Motor neuron (in vitro differentiated cells): Measurements from ENCODE around the gene FSD1L. TPM values are rescaled to one million over a fixed set of nuclear protein-coding genes. Genes with fewer than 3 reads are reported as not detected.
"Not testable (repeated sequence)": the region's sequence is repeated elsewhere in the genome, so short reads cannot be mapped to it uniquely, and the experiment has no call there.

Experiments
- ATAC-seq, 8 experiments: fragments of 200-7000 bp; cut with Tn5 transposase; replicated peaks in 6 of 8; 2 replicates each; pipeline ENCODE4 v1.8.0; 2021; ENCODE audit warnings: mild to moderate bottlenecking in 8 of 8, moderate library complexity in 8 of 8
- H3K27ac ChIP-seq, 2 donors: fragments of 250-450 bp; sonication (Bioruptor Pico); 2 replicates each; pipeline ENCODE4 v1.9.0; 2021; ENCODE audit warnings: antibody characterized with exemption in 2 of 2, mild to moderate bottlenecking in 2 of 2, moderate library complexity in 1 of 2
- H3K4me1 ChIP-seq, 2 donors: fragments of 250-450 bp; sonication (Bioruptor Pico); replicated peaks in 1 of 2; 2 replicates each; pipeline ENCODE4 v1.6.1; 2021; ENCODE audit warnings: antibody characterized with exemption in 2 of 2, mild to moderate bottlenecking in 2 of 2, moderate library complexity in 1 of 2
- H3K4me3 ChIP-seq, 5 donors: fragments of 250-450 bp; sonication (Bioruptor Pico); 2 replicates each; pipeline ENCODE4 v1.9.0; 2021; ENCODE audit warnings: antibody characterized with exemption in 5 of 5, mild to moderate bottlenecking in 5 of 5, moderate library complexity in 4 of 5
- WGBS, 10 experiments: fragments of 450-650 bp; shearing (Covaris generic); methylation state at CpG; one replicate each; pipeline ENCODE4 v1.0.0; 2022; 5-methylcytosine and 5-hydroxymethylcytosine counted together
- in situ Hi-C, 9 experiments: fragments of 400-800 bp; cut with MboI; loops; one replicate each; pipeline ENCODE4 v1.15.0; 2021; ENCODE audit warnings: low sequenced_read_pairs in 9 of 9, low pct_unique_long_range_greater_than_20kb in 2 of 9; ENCODE audit not compliant: unreplicated experiment in 9 of 9
- total RNA-seq, 8 experiments: library from RNA; unstranded; fragments of 300-600 nt; gene quantifications; 2 replicates each; pipeline versions ENCODE4 v1.2.3 to v1.2.4, GENCODE V29; 2022

The FSD1L gene
- total RNA-seq, 8 experiments from 2014 or later, result 1.8 to 41.1 (median 29.0) TPM

GRCh38 chr9:105503881-105504280, 56.0 kb downstream of the FSD1L start:
- ATAC-seq, result peak in 3 of 8 experiments; percentile 43 to 68 (median 56)
- no peaks in the 10 kb centered on the region for H3K4me1 ChIP-seq
- in situ Hi-C loops, result no loop called here

DNA sequence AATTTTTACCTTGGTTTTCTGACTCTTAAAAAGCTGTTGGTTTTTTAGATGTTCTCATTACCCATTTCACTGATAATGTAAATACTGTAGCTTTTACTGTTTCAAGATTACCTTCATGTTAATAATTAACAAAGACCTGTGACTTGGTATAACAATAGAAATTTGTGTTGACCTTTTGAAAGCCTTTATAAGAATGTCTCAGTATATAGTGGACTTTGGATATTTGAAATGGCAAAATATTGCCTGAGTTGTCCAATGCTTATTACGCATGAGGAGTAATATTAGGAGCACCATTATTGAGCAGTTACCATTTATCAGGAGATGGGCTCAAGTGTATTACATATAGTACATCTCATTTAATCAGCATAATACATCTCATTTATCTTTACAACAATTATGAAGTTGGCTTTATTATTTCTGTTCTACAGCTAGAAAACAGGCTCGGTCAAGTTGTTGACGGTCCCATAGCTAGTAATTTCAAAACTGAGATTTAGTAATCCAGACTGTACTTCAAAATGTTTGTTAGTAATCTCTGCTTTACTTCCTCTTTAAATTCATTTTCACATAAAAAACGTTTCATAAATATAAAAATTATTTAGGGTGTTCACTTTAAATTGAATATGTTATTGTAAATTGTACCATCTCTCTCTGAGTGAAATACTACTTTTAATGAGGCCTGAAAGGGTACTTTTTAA, 59.4 kb downstream of the FSD1L start:
- Histone ChIP-seq H3K4me3 (no peak overlapping the region), H3K4me1 (no peaks in the 10 kb centered on the region), H3K27ac (no peak overlapping the region)
- 75 to 95% (median 89%) methylated on average over 3 to 4 of the region's 4 CpGs; no CpG with 5 or more reads in 1 of the 10 experiments for WGBS, 10 experiments
- in situ Hi-C loops, result no loop called here
- no peak for ATAC-seq

More at GRCh38 chr9:105503881-105504280, 56.0 kb downstream of the FSD1L start:
- Histone ChIP-seq H3K4me3 (no peak overlapping the region), H3K27ac (no peak overlapping the region)

DNA sequence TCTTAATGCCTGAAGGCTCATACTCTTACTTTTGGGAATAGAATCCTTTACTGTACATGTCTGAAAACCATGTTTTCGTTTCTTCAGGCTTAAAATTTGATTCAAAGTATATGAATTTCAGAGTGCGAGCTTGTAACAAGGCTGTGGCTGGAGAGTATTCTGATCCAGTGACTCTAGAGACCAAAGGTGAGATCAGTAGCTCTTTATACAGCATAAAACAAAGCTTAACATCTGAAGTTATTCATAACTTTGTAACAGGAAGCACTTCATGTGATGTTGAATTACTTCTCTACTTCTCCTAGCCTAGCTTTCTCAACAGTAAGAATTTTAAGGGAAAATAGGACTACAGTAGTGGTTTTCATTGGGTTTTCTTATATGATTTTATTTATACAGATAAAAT, 60.7 kb downstream of the FSD1L start:
- in situ Hi-C loops, result no loop called here
- Histone ChIP-seq H3K4me1 (no peaks in the 10 kb centered on the region), H3K4me3 (no peak overlapping the region), H3K27ac (no peak overlapping the region)
- 93 to 100% (median 100%) methylated on average over 1 to 2 of the region's 2 CpGs; no CpG with 5 or more reads in 1 of the 10 experiments for WGBS, 10 experiments
- ATAC-seq, result no peak

DNA sequence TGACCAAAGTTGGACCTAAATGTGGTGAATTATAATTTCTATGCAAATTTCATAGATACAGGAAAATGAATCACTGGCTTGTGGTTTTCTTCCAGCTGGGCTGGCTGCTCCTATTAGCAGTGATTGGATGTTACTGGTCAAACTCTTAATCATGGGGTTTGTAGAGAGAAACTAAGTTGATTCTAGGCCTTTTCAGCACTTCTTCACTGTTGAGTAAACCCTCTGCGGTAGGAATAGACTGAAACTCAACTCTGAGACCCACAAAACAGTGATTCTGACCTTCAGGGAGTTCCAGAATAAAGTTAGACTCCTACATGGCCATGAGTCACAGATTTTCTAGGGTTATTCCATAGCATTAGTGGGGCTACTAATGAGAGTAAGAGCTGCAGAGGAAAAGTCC, 62.2 kb downstream of the FSD1L start:
- WGBS, 10 experiments, result 0 to 100% (median 83%) methylated on average over 1 of the region's 1 CpG; no CpG with 5 or more reads in 4 of the 10 experiments
- in situ Hi-C loops, result no loop called here
- Histone ChIP-seq H3K4me3 (no peak overlapping the region), H3K27ac (no peak overlapping the region), H3K4me1 (no peaks in the 10 kb centered on the region)
- peak in 2 of 8 experiments; percentile 91 to 96 for ATAC-seq

- Histone ChIP-seq H3K4me3 (no peak overlapping the region), H3K4me1 (no peaks in the 10 kb centered on the region), H3K27ac (no peak overlapping the region)
- in situ Hi-C loops, result no loop called here
- no peak for ATAC-seq
Measured at GRCh38 chr9:105511446-105511845, 63.6 kb downstream of the FSD1L start.

DNA sequence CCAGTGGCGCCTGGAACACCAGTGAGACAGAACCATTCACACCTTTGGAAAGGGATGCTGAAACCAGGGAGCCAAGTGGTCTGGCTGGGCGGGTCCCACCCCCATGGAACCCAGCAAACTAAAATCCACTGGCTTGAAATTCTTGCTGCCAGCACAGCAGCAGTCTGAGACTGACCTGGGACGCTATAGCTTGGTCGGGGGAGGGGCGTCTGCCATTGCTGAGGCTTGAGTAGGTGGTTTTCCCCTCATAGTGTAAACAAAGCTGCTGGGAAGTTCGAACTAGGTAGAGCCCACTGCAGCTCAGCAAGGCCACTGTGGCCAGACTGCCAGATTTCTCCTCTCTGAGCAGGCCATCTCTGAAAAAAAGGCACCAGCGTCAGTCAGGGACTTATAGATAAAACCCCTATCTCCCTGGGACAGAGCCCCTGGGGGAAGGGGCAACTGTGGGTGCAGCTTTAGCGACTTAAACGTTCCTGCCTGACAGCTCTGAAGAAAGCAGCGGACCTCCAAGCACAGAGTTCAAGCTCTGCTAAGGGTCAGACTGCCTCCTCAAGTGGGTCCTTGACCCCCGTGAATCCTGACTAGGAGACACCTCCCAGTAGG, 68.1 kb downstream of the FSD1L start:
- 70 to 100% (median 94%) methylated on average over 2 to 7 of the region's 11 CpGs; no CpG with 5 or more reads in 5 of the 10 experiments for WGBS, 10 experiments
- in situ Hi-C loops, result no loop called here
- H3K4me3 ChIP-seq, result no peak overlapping the region
- no peak overlapping the region for H3K27ac ChIP-seq
- ATAC-seq, result no peak
- H3K4me1 ChIP-seq, result no peaks in the 10 kb centered on the region

GRCh38 chr9:105519710-105520369, 72.0 kb downstream of the FSD1L start:
- H3K4me3 ChIP-seq, result not testable (repeated sequence)

GRCh38 chr9:105520992-105521391, 73.2 kb downstream of the FSD1L start:
- 70 to 100% (median 88%) methylated on average over 1 to 2 of the region's 6 CpGs; no CpG with 5 or more reads in 7 of the 10 experiments for WGBS, 10 experiments
- in situ Hi-C loops, ATAC-seq, H3K4me1 ChIP-seq, H3K27ac ChIP-seq, H3K4me3 ChIP-seq: not testable (repeated sequence)

More at GRCh38 chr9:105519710-105520369, 72.0 kb downstream of the FSD1L start:
- WGBS, 10 experiments, result 95 to 100% (median 100%) methylated on average over 1 to 8 of the region's 43 CpGs; no CpG with 5 or more reads in 1 of the 10 experiments
- in situ Hi-C loops, H3K27ac ChIP-seq, H3K4me1 ChIP-seq: not testable (repeated sequence)
- peak; percentile 91 to 98 (median 94) for ATAC-seq

DNA sequence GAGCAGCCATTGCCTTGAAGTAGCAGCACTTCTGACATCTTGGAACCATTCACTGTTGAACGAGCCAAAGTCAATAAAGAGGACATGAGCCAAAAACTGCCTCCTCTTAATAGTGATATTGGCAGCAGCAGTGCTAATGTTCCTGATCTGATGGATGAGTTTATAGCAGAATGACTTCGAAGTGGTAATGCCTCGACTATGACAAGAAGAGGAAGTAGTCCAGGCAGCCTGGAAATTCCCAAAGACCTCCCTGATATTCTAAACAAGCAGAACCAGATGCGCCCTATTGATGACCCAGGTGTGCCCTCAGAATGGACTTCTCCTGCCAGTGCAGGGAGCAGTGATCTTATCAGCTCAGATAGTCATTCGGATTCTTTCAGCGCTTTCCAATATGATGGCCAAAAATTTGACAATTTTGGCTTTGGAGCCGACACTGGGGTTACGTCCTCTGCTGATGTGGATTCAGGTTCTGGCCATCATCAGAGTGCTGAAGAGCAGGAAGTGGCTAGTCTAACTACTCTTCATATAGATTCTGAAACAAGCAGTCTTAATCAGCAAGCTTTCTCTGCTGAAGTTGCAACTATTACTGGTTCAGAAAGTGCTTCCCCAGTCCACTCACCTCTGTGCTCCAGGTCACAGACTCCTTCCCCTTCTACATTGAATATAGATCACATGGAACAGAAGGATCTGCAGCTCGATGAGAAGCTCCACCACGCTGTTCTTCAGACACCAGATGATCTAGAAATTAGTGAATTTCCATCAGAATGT, 75.0 kb downstream of the FSD1L start:
- H3K27ac ChIP-seq, H3K4me1 ChIP-seq, in situ Hi-C loops, H3K4me3 ChIP-seq, ATAC-seq: not testable (repeated sequence)
- WGBS, 10 experiments, result 92 to 100% (median 100%) methylated on average over 2 to 3 of the region's 10 CpGs; no CpG with 5 or more reads in 6 of the 10 experiments

DNA sequence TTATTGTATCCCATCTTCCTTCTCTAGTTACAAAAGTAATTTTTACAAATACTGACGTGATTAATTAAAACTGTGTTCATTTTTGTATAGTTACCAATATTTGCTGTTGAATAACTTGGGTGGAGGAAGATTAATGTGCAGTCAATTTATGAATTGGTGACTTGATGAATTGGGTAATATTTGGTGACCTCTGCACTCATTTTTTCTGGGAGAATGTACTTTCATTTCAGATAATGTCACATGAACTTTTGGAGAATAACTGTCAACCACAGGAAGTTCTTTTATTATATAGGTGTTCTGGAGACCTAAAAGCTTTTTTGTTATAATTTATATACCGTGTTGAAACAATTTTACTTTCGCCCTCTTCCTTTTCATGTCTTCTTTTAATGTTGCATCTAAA, 83.7 kb downstream of the FSD1L start:
- no peak overlapping the region for H3K27ac ChIP-seq
- H3K4me3 ChIP-seq, result no peak overlapping the region
- ATAC-seq, result no peak
- no peaks in the 10 kb centered on the region for H3K4me1 ChIP-seq
- WGBS, 10 experiments, result 80 to 100% (median 89%) methylated on average over 2 to 3 of the region's 3 CpGs
- in situ Hi-C loops, result no loop called here

GRCh38 chr9:105535920-105536668, 88.3 kb downstream of the FSD1L start:
- no peak for ATAC-seq

DNA sequence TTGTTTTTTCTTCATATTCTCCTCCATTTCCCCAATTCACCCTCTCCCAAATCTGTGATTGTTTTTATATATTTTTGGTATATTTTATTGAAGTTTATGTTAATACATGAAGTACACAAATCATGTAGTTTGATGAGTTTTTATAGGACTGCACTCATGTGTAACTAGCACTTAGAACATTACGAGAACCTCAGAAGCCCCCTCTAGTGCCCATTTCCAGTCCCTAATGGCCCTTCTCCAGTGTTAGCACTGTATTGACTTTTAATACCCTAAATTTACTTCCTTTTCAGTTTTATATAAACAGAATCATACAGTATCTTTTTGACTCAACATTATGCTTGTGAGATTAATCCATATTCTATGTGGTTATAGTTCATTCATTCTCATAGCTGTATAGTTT, 91.6 kb downstream of the FSD1L start:
- in situ Hi-C loops, result no loop called here
- no peak overlapping the region for H3K27ac ChIP-seq
- no peak overlapping the region for H3K4me3 ChIP-seq
- no peaks in the 10 kb centered on the region for H3K4me1 ChIP-seq
- 88 to 100% (median 100%) methylated on average over 1 of the region's 1 CpG; no CpG with 5 or more reads in 3 of the 10 experiments for WGBS, 10 experiments
- ATAC-seq, result no peak

More at GRCh38 chr9:105535920-105536668, 88.3 kb downstream of the FSD1L start:
- H3K27ac ChIP-seq, result no peak overlapping the region
- H3K4me3 ChIP-seq, result no peak overlapping the region
- WGBS, 10 experiments, result 68 to 100% (median 93%) methylated on average over 2 to 3 of the region's 3 CpGs
- in situ Hi-C loops, result no loop called here
- no peaks in the 10 kb centered on the region for H3K4me1 ChIP-seq
